K562 treated with DMSO at 1 percent for 48 hours (cell line): ENCODE results near the gene DHRS2. TPM values are rescaled to one million over a fixed set of nuclear protein-coding genes. Genes with fewer than 3 reads are reported as not detected.

Experiments
- total RNA-seq: library from RNA; unstranded; fragments of 300-600 nt; gene quantifications from 2 replicates; pipeline ENCODE4 v1.2.3, GENCODE V29; 2022; ENCODE audit warnings: low replicate concordance; ENCODE audit errors: extremely low read depth

Gene DHRS2, protein sequence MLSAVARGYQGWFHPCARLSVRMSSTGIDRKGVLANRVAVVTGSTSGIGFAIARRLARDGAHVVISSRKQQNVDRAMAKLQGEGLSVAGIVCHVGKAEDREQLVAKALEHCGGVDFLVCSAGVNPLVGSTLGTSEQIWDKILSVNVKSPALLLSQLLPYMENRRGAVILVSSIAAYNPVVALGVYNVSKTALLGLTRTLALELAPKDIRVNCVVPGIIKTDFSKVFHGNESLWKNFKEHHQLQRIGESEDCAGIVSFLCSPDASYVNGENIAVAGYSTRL
- not detected in 2 replicates for total RNA-seq

DNA sequence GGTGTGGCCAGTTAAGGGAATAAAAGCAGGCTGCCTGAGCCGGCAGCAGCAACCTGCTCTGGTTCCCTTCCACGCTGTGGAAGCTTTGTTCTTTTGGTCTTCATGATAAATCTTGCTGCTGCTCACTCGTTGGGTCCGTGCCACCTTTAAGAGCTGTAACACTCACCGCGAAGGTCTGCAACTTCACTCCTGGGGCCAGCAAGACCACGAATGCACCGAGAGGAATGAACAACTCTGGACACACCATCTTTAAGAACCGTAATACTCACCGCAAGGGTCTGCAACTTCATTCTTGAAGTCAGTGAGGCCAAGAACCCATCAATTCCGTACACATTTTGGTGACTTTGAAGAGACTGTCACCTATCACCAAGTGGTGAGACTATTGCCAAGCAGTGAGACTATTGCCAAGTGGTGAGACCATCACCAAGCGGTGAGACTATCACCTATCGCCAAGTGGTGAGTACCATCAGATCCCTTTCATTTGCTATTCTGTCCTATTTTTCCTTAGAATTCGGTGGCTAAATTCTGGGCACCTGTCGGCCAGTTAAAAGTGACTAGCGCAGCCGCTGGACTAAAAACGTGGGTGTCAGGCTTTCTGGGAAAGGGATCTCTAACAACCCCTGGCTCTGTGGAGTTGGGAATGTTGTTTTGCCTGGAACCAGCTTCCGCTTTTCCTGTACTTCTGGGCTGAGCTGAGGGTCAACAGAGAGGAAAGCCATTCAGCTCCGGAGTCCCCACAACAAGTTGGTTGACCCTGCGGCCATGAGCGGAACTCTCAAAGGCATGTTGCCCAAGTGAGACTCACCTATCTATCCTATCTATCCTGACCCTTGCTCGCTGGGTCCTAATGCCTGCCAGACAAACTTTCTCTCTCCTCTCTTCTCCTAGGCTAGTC, at the start of gene DHRS2:
TSS of gene DHRS2 (plus strand) at position 48 of the 895 bp plus-strand sequence. CDS start 2,501 bp downstream, outside the sequence.

Other genes with a start within 250 kb of the DHRS2 start
- gene MYH6, start 228.1 kb upstream of the DHRS2 start, total RNA-seq: not detected in 2 replicates
- not detected in 2 replicates for gene MYH7, start 200.7 kb upstream of the DHRS2 start, total RNA-seq
- gene NGDN, start 166.7 kb upstream of the DHRS2 start, total RNA-seq: not detected in 2 replicates
- gene ZFHX2, start 84.6 kb upstream of the DHRS2 start, total RNA-seq: not detected in 2 replicates
- not detected in 2 replicates for gene THTPA, start 80.1 kb upstream of the DHRS2 start, total RNA-seq
- not detected in 2 replicates for gene AP1G2, start 68.6 kb upstream of the DHRS2 start, total RNA-seq
- gene JPH4, start 57.6 kb upstream of the DHRS2 start, total RNA-seq: not detected in 2 replicates